ENCODE measurements around the gene TBC1D9B.
"Not testable (repeated sequence)": the region's sequence is repeated elsewhere in the genome, so short reads cannot be mapped to it uniquely, and the experiment has no call there.

Gene TBC1D9B

GRCh38 chr5:179839328-179840256 lies 68.1 kb downstream of the TBC1D9B start:
- DNase-seq (ENCODE audit: low read depth in 2 of 2): no peak

- no peak for DNase-seq (ENCODE audit: low read depth in 2 of 2)
These were observed 70.4 kb downstream of the TBC1D9B start for GRCh38 chr5:179837076-179838011.

GRCh38 chr5:179836225-179837019 lies 71.3 kb downstream of the TBC1D9B start:
- no peak for DNase-seq (ENCODE audit: low read depth in 2 of 2)

- not testable (repeated sequence) for DNase-seq (ENCODE audit: low read depth in 2 of 2)
These were observed 72.8 kb downstream of the TBC1D9B start for GRCh38 chr5:179834871-179835270.

GRCh38 chr5:179834120-179834519 lies 73.6 kb downstream of the TBC1D9B start:
- no peak for DNase-seq (ENCODE audit: low read depth in 2 of 2)

- no peak for DNase-seq (ENCODE audit: low read depth in 2 of 2)
These were observed 74.0 kb downstream of the TBC1D9B start for GRCh38 chr5:179833709-179834070.

DNA sequence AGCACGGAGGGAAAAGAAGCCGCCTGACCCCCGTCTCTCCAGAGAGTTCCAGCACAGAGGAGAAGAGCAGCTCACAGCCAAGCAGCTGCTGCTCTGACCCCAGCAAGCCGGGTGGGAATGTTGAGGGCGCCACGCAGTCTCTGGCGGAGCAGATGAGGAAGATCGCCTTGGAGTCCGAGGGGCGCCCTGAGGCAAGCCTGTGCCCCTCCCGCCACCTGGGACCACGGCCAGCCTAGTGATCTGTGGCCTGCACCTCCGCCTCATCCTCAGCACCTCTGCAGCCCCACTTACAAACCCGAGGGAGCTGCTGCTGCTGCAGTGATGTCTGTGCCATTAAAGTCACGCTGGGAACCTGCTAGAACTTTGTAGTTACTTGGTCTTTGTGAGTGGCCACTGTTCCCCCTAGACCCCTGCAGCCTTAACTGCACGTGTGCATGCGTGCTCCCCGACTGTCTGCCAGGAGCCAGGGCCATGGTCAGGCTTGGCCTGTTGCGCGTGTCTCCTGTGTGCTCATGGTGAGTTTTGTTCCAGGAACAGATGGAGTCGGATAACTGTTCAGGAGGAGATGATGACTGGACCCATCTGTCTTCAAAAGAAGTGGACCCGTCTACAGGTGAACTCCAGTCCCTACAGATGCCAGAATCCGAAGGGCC lies 74.5 kb downstream of the TBC1D9B start:
- no peak for DNase-seq (ENCODE audit: low read depth in 2 of 2)

GRCh38 chr5:179832039-179832745 lies 75.5 kb downstream of the TBC1D9B start:
- DNase-seq (ENCODE audit: low read depth in 2 of 2): no peak

DNA sequence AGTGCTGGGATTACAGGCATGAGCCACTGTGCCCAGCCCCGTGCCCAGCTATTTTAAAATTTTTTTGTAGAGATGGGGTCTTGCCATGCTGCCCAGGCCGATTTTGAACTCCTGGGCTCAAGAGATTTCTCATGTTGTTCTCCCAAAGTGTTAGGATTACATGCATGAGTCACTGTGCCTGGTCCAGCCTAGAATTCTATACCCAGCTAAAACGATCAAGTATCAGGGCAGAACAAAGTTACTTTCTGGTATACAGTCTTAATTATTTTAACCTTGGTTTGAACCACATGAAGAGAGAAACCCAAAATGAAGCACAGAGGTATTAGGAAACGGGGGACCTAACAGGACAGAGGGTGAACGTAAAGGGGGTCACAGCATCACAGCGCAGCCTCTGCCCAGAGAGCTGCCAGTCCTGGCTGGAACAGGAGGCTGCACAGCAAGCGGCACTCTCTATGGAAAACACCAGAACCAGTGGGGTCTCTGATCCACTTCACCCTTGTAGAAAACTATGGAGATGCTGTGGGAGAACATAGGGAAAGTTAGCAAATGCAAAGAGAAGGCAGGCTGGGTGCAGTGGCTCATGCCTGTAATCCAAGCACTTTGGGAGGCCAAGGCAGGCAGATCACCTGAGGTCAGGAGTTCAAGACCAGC lies 76.8 kb downstream of the TBC1D9B start:
- DNase-seq (ENCODE audit: low read depth in 2 of 2): no peak

- no peak for DNase-seq (ENCODE audit: low read depth in 2 of 2)
These were observed 77.8 kb downstream of the TBC1D9B start for GRCh38 chr5:179829732-179830435.

DNA sequence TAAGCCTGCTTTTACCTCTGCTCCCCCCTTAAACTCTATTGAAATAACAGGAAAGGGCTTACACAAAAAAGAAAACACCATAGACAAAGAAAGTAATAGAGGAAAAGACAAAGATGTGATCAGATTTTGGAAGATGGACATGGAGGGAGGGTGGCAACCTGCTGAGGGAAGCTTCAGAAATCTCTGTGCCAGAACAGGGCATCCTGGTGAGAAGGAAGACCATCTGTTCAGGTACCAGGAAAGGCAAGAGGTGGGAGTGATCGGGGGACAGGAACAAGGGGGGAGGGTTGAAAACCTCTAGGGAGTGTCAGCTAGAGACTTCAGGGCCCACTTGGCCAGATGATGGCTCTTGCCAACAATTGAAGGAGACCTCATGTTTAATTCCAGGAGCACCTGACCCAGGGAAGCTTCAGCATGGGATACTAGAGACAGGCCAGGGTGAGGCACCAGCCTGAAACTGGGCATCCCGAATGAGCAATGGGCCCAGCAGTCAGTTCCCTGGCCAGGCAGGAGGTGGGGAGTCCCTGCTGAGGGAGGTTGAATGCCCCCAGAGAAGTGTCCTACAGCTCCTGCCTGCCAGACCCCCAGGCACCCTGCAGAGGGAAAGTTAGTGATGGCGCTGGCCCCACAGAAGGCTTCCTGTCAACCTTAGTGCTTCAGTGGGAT lies 78.8 kb downstream of the TBC1D9B start:
- DNase-seq (ENCODE audit: low read depth in 2 of 2): no peak

- DNase-seq (ENCODE audit: low read depth in 2 of 2): no peak
These were observed 80.0 kb downstream of the TBC1D9B start for GRCh38 chr5:179827680-179828079.

DNA sequence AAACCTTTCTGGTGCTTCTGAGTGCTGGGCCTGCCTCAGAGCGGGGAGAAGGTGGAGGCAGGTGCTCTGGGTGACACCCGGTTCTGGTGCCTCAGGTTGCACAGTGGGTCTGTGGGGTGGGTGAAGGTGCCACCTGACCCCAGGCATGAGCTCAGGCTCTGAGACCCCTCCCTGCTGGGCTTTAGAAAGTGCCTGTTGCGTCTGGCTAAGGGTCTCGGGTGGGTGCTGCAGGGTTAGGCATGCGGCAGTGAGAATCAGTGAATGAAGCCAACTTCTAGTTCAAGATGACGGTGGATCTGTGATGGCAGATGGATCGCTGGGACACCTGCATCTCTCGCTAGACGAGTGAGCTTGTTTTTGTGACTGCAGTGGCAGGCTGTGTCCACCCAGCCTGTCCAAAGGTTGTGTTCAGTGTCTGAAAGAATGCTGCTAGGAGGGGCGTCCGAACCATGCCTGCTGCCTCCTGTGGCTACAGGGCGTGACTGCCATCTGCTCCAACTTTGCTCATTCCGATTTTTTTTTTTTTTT lies 82.0 kb downstream of the TBC1D9B start:
- no peak for DNase-seq (ENCODE audit: low read depth in 2 of 2)

DNA sequence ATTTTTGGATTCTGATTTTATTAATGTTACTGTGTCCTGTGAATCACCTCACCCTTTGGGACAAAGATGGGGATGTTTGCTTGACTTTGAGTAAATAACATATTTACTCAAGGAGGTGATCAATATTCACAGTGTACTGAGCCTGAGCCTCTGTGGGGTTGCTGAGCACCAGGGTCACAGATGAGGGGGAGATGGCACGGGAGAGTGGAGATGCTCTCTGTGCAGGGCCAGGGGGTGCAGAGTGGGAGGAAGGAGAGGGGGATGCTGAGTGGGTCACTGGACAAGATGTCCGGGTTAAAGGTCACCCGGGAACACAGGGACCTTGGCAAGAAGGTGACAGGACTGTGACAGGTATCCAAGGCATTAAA lies 83.0 kb downstream of the TBC1D9B start:
- DNase-seq (ENCODE audit: low read depth in 2 of 2): no peak

DNA sequence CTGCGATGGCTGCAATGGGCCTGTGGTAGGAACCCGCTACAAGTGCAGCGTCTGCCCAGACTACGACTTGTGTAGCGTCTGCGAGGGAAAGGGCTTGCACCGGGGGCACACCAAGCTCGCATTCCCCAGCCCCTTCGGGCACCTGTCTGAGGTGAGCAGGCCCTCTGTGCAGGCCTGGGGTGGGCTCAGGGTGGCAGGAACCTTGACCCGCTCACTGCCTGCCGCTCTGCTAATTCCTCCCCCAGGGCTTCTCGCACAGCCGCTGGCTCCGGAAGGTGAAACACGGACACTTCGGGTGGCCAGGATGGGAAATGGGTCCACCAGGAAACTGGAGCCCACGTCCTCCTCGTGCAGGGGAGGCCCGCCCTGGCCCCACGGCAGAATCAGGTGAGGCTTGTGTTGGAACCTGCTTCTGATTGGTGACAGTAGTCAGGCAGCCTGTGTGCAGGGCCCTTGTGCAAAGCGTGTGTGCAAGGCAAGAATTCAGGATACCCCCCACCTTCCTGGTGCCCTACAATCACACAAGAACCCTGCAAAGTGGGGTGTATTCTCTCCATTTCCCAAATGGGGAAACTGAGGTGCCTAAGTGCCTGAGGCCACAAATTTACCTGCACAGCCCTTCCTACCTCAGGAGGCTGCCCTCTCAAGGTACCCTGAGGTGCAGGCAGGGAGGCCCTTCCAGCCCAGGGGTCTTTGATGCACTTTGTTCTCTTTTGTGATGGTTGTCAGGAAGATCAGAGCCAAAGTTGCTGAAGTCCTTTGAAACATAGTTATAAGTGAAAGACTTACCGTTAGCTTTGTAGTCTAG lies 83.6 kb downstream of the TBC1D9B start:
- no peak for DNase-seq (ENCODE audit: low read depth in 2 of 2)

- no peak for DNase-seq (ENCODE audit: low read depth in 2 of 2)
These were observed 85.2 kb downstream of the TBC1D9B start for GRCh38 chr5:179822444-179822990.

- no peak for DNase-seq (ENCODE audit: low read depth in 2 of 2)
These were observed 85.7 kb downstream of the TBC1D9B start for GRCh38 chr5:179822059-179822432.
